ENCODE results near the gene DIAPH1. TPM values are rescaled to one million over a fixed set of nuclear protein-coding genes. Genes with fewer than 3 reads are reported as not detected.

The DIAPH1 gene
- total RNA-seq, 4 donors from 2014 or later = 48.2 to 65.0 (median 55.0) TPM

DNA sequence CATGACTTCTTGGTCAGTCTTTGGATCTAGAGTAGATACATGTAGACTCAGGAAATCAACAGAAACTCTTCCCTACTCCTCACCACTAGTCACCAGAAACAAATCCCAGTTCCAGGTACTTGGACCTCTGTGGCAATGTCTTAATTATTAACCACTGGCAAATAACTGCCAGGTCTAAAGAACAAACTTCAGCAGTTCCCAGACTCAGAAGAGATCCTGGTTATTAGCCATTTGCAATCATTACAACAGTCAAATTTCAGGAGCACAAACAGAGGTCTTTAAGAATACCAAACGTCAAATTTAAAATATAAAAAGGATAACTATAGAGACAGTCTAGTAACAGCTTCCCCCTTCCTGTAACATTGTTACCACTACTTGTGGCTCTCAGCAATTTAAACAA is 10.2 kb downstream of the DIAPH1 start:
- TF ChIP-seq, protein P1, sequence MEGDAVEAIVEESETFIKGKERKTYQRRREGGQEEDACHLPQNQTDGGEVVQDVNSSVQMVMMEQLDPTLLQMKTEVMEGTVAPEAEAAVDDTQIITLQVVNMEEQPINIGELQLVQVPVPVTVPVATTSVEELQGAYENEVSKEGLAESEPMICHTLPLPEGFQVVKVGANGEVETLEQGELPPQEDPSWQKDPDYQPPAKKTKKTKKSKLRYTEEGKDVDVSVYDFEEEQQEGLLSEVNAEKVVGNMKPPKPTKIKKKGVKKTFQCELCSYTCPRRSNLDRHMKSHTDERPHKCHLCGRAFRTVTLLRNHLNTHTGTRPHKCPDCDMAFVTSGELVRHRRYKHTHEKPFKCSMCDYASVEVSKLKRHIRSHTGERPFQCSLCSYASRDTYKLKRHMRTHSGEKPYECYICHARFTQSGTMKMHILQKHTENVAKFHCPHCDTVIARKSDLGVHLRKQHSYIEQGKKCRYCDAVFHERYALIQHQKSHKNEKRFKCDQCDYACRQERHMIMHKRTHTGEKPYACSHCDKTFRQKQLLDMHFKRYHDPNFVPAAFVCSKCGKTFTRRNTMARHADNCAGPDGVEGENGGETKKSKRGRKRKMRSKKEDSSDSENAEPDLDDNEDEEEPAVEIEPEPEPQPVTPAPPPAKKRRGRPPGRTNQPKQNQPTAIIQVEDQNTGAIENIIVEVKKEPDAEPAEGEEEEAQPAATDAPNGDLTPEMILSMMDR (IDR thresholded peaks at IDR 0.05; ENCODE audit: low read depth) = no peak

DNA sequence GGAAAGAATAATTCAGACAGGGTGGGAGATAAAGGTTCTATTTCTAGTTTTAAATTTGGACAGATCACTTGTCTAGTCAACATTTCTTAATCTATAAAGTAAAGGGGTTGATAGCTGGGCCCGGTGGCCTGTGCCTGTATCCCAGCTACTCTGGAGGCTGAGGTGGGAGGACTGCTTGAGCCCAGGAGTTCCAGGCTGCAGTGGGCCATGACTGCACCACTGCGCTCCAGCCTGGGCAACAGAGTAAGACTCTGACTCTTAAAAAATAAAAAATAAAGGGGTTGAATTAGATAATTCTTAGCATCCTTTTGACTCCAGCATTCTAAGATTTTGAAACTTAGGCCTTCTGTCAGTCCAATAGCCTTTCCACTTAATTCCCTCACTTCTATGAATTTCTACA is 10.8 kb downstream of the DIAPH1 start:
- TF ChIP-seq, protein P1 (IDR thresholded peaks at IDR 0.05; ENCODE audit: low read depth) = no peak

DNA sequence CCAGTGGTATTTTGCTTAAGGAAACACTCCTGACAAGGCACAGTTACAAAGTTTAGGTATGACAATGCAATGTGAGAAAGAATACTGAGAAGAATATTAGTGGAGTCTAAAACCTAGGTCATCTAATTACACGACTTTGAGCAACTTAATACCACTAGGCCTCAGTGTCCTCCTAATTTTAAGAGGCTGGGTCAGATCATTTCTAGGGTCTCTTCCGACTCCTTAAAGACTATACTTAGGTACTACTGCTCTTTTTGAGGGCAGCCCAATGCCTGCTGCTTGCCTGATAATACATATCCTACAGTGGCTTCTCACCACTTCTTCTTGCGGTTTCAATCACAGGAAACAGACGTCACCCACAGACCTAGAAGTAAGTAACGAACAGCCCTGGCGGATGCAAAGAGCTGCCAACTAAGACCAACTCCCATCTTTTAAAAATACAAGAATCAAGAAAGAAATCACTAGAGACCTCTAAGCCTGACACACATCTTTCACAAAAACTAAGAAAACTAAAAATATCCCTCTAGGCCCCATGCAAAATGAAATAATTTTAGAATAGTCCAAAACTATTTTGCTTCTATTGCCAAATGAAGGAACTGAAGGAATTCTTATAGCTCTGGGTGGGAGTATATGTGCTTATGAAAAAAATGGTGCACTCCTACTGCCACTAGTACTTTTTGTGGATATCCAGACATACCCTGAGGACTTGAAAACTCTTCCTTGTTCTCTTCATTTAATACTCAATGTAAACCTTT is 13.1 kb downstream of the DIAPH1 start:
- TF ChIP-seq, protein P1 (IDR thresholded peaks at IDR 0.05; ENCODE audit: low read depth) = no peak

DNA sequence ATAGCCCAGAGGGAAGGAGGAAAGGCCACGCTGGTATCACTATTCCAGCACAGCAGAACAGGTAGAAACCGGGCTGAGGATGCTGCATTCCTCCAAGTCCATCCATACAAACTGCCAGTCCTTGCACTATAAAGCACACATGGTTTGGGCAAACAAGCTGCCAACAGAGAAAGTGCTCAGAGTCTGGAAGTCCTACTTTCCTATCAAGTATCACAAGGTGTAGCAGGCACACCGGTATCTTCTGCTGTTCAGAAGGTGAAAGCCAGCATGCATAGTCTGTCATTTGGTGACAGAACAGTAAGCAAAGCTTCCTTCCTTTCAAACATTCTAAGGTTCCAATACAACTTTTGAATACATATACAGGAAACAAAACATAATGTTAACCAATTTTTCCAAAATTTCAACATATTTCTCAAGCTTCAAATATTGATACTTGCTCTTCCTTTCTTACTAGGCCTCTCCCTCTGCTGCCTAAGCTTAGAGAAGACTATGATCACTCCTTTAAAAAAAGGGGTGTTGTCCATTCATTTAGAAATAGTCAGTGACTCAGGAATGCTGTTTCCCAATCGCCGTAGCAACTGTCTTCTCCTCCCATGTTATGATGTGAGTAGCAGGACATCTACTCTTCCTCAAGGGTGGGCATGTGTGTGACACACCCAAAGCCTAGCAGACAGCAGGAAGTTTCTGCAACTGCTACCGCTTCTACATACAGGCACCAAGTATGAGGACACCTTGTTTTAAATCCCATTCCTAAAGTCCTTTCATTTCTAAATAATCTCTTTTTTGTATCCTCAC is 14.7 kb downstream of the DIAPH1 start:
- TF ChIP-seq, protein P1 (IDR thresholded peaks at IDR 0.05; ENCODE audit: low read depth) = no peak

DNA sequence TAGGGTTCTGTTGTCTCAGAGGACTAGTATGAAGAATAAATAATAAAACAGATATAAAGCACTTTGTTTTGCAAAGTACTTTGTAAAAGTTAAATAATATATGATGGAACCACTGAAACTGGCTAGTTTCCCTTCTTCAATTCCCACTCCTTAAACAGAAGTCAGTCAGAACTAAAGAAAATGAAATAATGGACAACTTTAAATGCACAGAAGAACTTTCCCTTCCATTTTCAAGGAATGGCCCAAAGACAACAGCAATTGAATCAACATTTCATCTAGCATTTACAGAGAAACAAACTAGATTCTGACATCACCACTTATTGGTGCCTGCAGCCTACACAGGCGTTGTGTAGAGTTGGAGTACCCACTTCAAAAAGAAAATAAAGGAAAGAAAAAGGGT is 16.2 kb downstream of the DIAPH1 start:
- TF ChIP-seq, protein P1 (IDR thresholded peaks at IDR 0.05; ENCODE audit: low read depth) = no peak

DNA sequence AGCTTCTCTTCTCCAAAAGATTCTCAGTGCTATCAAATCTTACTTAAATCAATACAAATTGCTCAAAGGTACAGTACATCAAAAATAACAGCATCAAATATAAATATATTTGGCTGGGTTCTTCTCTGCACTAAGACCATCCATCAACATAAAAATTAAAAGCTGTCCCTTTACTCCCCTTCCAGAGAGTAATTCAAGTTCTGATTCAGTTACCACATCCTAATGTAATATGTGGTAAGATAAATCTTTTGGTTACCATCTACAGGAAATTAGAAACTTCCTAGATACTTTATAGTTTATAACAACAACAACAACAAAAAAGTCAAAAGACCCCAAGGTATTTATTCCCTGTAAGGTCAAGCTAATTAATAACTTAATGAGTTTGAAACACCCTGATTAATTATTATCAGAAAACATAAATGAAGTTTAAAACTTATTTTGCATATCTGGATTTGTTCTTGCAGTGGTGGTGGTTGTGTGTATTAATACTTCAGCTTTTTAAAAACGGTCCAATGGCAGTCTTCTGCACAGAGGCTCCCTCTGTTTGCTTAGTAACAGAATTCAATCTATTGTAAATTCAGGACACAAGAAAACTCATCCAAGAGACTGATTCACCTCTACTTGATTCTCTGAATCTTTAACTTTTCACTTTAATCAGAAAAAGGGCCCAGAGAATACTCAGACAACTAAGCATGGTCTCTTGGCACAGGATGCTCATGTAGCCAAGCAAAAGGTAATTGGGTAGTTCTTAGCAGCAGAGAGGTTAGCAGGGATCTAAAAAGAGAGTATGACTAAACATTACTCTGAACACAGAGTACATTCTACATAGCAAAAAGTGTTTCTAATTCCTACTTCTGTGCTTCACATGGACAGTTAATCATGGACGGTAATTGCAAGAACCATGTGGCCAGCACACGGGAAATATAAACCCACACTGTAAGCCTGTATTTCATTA is 20.1 kb downstream of the DIAPH1 start:
- TF ChIP-seq, protein P1 (IDR thresholded peaks at IDR 0.05; ENCODE audit: low read depth) = no peak
